HEK293 (cell line): Measurements from ENCODE around the gene ASPHD1.

Experiments used
- BCL6B ChIP-seq: fragments of 450-650 bp; formaldehyde crosslinking; IDR thresholded peaks from 2 replicates; pipeline ENCODE4 v1.5.1; 2017; ENCODE audit warnings: missing biosample characterization, missing genetic modification characterization
- CTCF ChIP-seq: fragments of 450-650 bp; formaldehyde crosslinking; IDR thresholded peaks from 2 replicates; pipeline ENCODE4 v1.5.1; 2016; ENCODE audit warnings: missing biosample characterization, missing genetic modification characterization
- FEZF1 ChIP-seq: fragments of 450-650 bp; formaldehyde crosslinking; IDR thresholded peaks from 2 replicates; pipeline ENCODE4 v1.5.1; 2016; ENCODE audit warnings: missing biosample characterization, missing genetic modification characterization
- MZF1 ChIP-seq: fragments of 450-650 bp; formaldehyde crosslinking; IDR thresholded peaks from 2 replicates; pipeline ENCODE4 v1.5.1; 2017; ENCODE audit warnings: missing biosample characterization, missing genetic modification characterization, borderline replicate concordance
- PRDM2 ChIP-seq: fragments of 450-650 bp; formaldehyde crosslinking; IDR thresholded peaks from 2 replicates; pipeline ENCODE4 v1.5.1; 2016; ENCODE audit warnings: missing biosample characterization, missing genetic modification characterization, borderline replicate concordance
- RBAK ChIP-seq: fragments of 450-650 bp; formaldehyde crosslinking; IDR thresholded peaks from 2 replicates; pipeline ENCODE4 v1.5.1; 2016; ENCODE audit warnings: missing biosample characterization, missing genetic modification characterization
- SCRT1 ChIP-seq: fragments of 450-650 bp; formaldehyde crosslinking; IDR thresholded peaks from 2 replicates; pipeline ENCODE4 v1.5.1; 2016; ENCODE audit warnings: missing biosample characterization, missing genetic modification characterization, borderline replicate concordance
- YY2 ChIP-seq: fragments of 450-650 bp; formaldehyde crosslinking; IDR thresholded peaks from 2 replicates; pipeline ENCODE4 v1.5.1; 2016; ENCODE audit warnings: missing biosample characterization, missing genetic modification characterization
- ZNF16 ChIP-seq: fragments of 450-650 bp; formaldehyde crosslinking; IDR thresholded peaks from 2 replicates; pipeline ENCODE4 v1.5.1; 2016; ENCODE audit warnings: low read depth, missing biosample characterization, missing genetic modification characterization
- ZNF175 ChIP-seq: fragments of 450-650 bp; formaldehyde crosslinking; IDR thresholded peaks from 2 replicates; pipeline ENCODE4 v1.5.1; 2016; ENCODE audit warnings: missing biosample characterization, missing genetic modification characterization
- ZNF2 ChIP-seq: fragments of 450-650 bp; formaldehyde crosslinking; IDR thresholded peaks from 2 replicates; pipeline ENCODE4 v1.5.1; 2016; ENCODE audit warnings: missing biosample characterization, missing genetic modification characterization
- ZNF26 ChIP-seq: fragments of 450-650 bp; formaldehyde crosslinking; IDR thresholded peaks from 2 replicates; pipeline ENCODE4 v1.5.1; 2016; ENCODE audit warnings: missing biosample characterization, missing genetic modification characterization
- ZNF274 ChIP-seq, 2 experiments: fragments of 200-500 bp in 1 of 2; fragments of 450-650 bp in 1 of 2; sonication (Bioruptor generic) in 1 of 2; formaldehyde crosslinking in 1 of 2; IDR thresholded peaks; 2 replicates each; pipeline versions ENCODE4 v1.5.1 to v1.6.1; 2014 to 2016; ENCODE audit warnings: borderline replicate concordance in 1 of 2, inconsistent platforms in 1 of 2, low read length in 1 of 2, missing biosample characterization in 1 of 2, missing genetic modification characterization in 1 of 2
- ZNF280C ChIP-seq: fragments of 450-650 bp; formaldehyde crosslinking; IDR thresholded peaks from 2 replicates; pipeline ENCODE4 v1.5.1; 2016; ENCODE audit warnings: missing biosample characterization, missing genetic modification characterization
- ZNF280D ChIP-seq: fragments of 450-650 bp; formaldehyde crosslinking; IDR thresholded peaks from 2 replicates; pipeline ENCODE4 v1.5.1; 2016; ENCODE audit warnings: missing biosample characterization, missing genetic modification characterization
- ZNF37A ChIP-seq: fragments of 450-650 bp; IDR thresholded peaks from 2 replicates; pipeline ENCODE4 v1.5.1; 2018; ENCODE audit warnings: missing biosample characterization, missing genetic modification characterization
- ZNF580 ChIP-seq: fragments of 450-650 bp; formaldehyde crosslinking; IDR thresholded peaks from 2 replicates; pipeline ENCODE4 v1.5.1; 2016; ENCODE audit warnings: missing biosample characterization, missing genetic modification characterization
- ZNF600 ChIP-seq: fragments of 450-650 bp; formaldehyde crosslinking; IDR thresholded peaks from 2 replicates; pipeline ENCODE4 v1.5.1; 2016; ENCODE audit warnings: missing biosample characterization, missing genetic modification characterization
- ZNF610 ChIP-seq: fragments of 450-650 bp; formaldehyde crosslinking; IDR thresholded peaks from 2 replicates; pipeline ENCODE4 v1.5.1; 2016; ENCODE audit warnings: missing biosample characterization, missing genetic modification characterization, borderline replicate concordance
- ZNF621 ChIP-seq: fragments of 450-650 bp; formaldehyde crosslinking; IDR thresholded peaks from 2 replicates; pipeline ENCODE4 v1.5.1; 2017; ENCODE audit warnings: missing biosample characterization, missing genetic modification characterization
- ZNF624 ChIP-seq: fragments of 450-650 bp; formaldehyde crosslinking; IDR thresholded peaks from 2 replicates; pipeline ENCODE4 v1.5.1; 2017; ENCODE audit warnings: missing biosample characterization, missing genetic modification characterization
- ZNF768 ChIP-seq: fragments of 450-650 bp; formaldehyde crosslinking; IDR thresholded peaks from 2 replicates; pipeline ENCODE4 v1.5.1; 2018; ENCODE audit warnings: missing biosample characterization, mild to moderate bottlenecking, missing genetic modification characterization
- ZNF785 ChIP-seq: fragments of 450-650 bp; formaldehyde crosslinking; IDR thresholded peaks from 2 replicates; pipeline ENCODE4 v1.5.1; 2016; ENCODE audit warnings: missing biosample characterization, missing genetic modification characterization
- ZNF837 ChIP-seq: fragments of 450-650 bp; formaldehyde crosslinking; IDR thresholded peaks from 2 replicates; pipeline ENCODE4 v1.5.1; 2016; ENCODE audit warnings: missing biosample characterization, missing genetic modification characterization

Gene ASPHD1

GRCh38 chr16:29926711-29927052 is 26.4 kb downstream of the ASPHD1 start (continued):
- TF ChIP-seq ZNF280C (tag by site-specific recombination) (no peak), ZNF837 (tag by site-specific recombination) (no peak), SCRT1 (no peak), YY2 (no peak), ZNF274 (IDR thresholded peaks at IDR 0.05; ENCODE audit: low read length) (no peak), ZNF274 (tag by site-specific recombination; IDR thresholded peaks at IDR 0.05; ENCODE audit: borderline replicate concordance) (no peak), ZNF280D (no peak), ZNF600 (tag by site-specific recombination) (peak; percentile 97), ZNF768 (tag by site-specific recombination) (no peak), BCL6B (tag by site-specific recombination) (no peak), PRDM2 (tag by site-specific recombination) (no peak), ZNF2 (tag by site-specific recombination) (no peak; the same call in 1 of the 2 replicates), RBAK (tag by site-specific recombination) (no peak), ZNF26 (no peak), FEZF1 (tag by site-specific recombination) (no peak), ZNF785 (no peak), ZNF624 (tag by site-specific recombination) (no peak), ZNF610 (0 out of 2 replicates have a peak, but pooled peaks have one; percentile 0), CTCF (tag by site-specific recombination) (no peak), ZNF580 (tag by site-specific recombination) (no peak), ZNF621 (tag by site-specific recombination) (no peak), ZNF16 (tag by site-specific recombination) (no peak), ZNF37A (tag by site-specific recombination) (no peak), MZF1 (tag by site-specific recombination) (no peak), ZNF175 (tag by site-specific recombination) (no peak)
